Adipose tissue (tissue), 3 donors: ENCODE measurements around the gene GRAMD4. TPM values are rescaled to one million over a fixed set of nuclear protein-coding genes. Genes with fewer than 3 reads are reported as not detected.

Source experiments
- H3K27ac ChIP-seq: one replicate; pipeline ENCODE4 v1.5.1; 2013; ENCODE audit warnings: low read depth, low read length
- WGBS, 3 donors: extraction: QIAGEN DNeasy Blood & Tissue Kit; methylation state at CpG; one replicate each; pipeline ENCODE4 v1.1.7; 2013; 5-methylcytosine and 5-hydroxymethylcytosine counted together
- polyA plus RNA-seq, 3 donors: library from polyadenylated mRNA; stranded (reverse); fragments of 200-250 nt; gene quantifications; one replicate each; pipeline ENCODE4 v1.2.3, GENCODE V29; 2013
- donor health status: healthy with polysubstance abuse.
- donor health status: Bipolar disorder and iron deficiency.
- donor health status: healthy.

The GRAMD4 gene
- polyA plus RNA-seq, 3 donors: 12.0 to 23.9 (median 12.1) TPM

- no peak overlapping the region for H3K27ac ChIP-seq
- WGBS, 3 donors: 87 to 96% (median 91%) methylated on average over 14 to 15 of the region's 15 CpGs
These were observed 67.3 kb downstream of the GRAMD4 start for GRCh38 chr22:46687460-46687859.

- no peak overlapping the region for H3K27ac ChIP-seq
- WGBS, 3 donors: 49 to 79% (median 69%) methylated on average over 11 of the region's 11 CpGs
These were observed 68.8 kb downstream of the GRAMD4 start for GRCh38 chr22:46688949-46689348.

GRCh38 chr22:46690146-46690545 is 70.0 kb downstream of the GRAMD4 start:
- no peak overlapping the region for H3K27ac ChIP-seq
- WGBS, 3 donors: 93 to 95% (median 94%) methylated on average over 20 of the region's 20 CpGs

- H3K27ac ChIP-seq: no peak overlapping the region
- WGBS, 3 donors: 86 to 94% (median 92%) methylated on average over 17 of the region's 17 CpGs
These were observed 71.4 kb downstream of the GRAMD4 start for GRCh38 chr22:46691571-46691970.

GRCh38 chr22:46693634-46694415 is 73.6 kb downstream of the GRAMD4 start:
- WGBS, 3 donors: 78 to 87% (median 80%) methylated on average over 17 of the region's 17 CpGs
- H3K27ac ChIP-seq: no peak overlapping the region

- no peak overlapping the region for H3K27ac ChIP-seq
- WGBS, 3 donors: 92 to 94% (median 93%) methylated on average over 13 to 15 of the region's 15 CpGs
These were observed 74.4 kb downstream of the GRAMD4 start for GRCh38 chr22:46694416-46695170.

- no peak overlapping the region for H3K27ac ChIP-seq
- 84 to 88% (median 86%) methylated on average over 25 of the region's 25 CpGs for WGBS, 3 donors
These were observed 75.4 kb downstream of the GRAMD4 start for GRCh38 chr22:46695346-46696228.

GRCh38 chr22:46696229-46696518 is 76.0 kb downstream of the GRAMD4 start:
- no peak overlapping the region for H3K27ac ChIP-seq
- WGBS, 3 donors: 84 to 86% (median 85%) methylated on average over 11 of the region's 11 CpGs

GRCh38 chr22:46696614-46697013 is 76.4 kb downstream of the GRAMD4 start:
- WGBS, 3 donors: 86 to 93% (median 92%) methylated on average over 10 of the region's 10 CpGs
- no peak overlapping the region for H3K27ac ChIP-seq

- WGBS, 3 donors: 92 to 93% (median 93%) methylated on average over 24 of the region's 24 CpGs
- H3K27ac ChIP-seq: no peak overlapping the region
These were observed 77.8 kb downstream of the GRAMD4 start for GRCh38 chr22:46697811-46698515.

- 95% methylated on average over 17 of the region's 17 CpGs for WGBS, 3 donors
- no peak overlapping the region for H3K27ac ChIP-seq
These were observed 78.9 kb downstream of the GRAMD4 start for GRCh38 chr22:46699091-46699490.

- 92 to 95% (median 92%) methylated on average over 33 of the region's 33 CpGs for WGBS, 3 donors
- no peak overlapping the region for H3K27ac ChIP-seq
These were observed 81.1 kb downstream of the GRAMD4 start for GRCh38 chr22:46701262-46701661.

- 93 to 96% (median 96%) methylated on average over 25 to 26 of the region's 26 CpGs for WGBS, 3 donors
These were observed 83.2 kb downstream of the GRAMD4 start for GRCh38 chr22:46703171-46703995.

GRCh38 chr22:46703996-46704370 is 83.8 kb downstream of the GRAMD4 start:
- no peak overlapping the region for H3K27ac ChIP-seq
- WGBS, 3 donors: 85 to 97% (median 96%) methylated on average over 6 of the region's 6 CpGs

More at GRCh38 chr22:46703171-46703995, 83.2 kb downstream of the GRAMD4 start:
- H3K27ac ChIP-seq: no peak overlapping the region

- H3K27ac ChIP-seq: no peak overlapping the region
- 85 to 93% (median 86%) methylated on average over 12 of the region's 12 CpGs for WGBS, 3 donors
These were observed 85.9 kb downstream of the GRAMD4 start for GRCh38 chr22:46706060-46706459.

- WGBS, 3 donors: 87 to 94% (median 92%) methylated on average over 12 to 13 of the region's 13 CpGs
- H3K27ac ChIP-seq: no peak overlapping the region
These were observed 87.1 kb downstream of the GRAMD4 start for GRCh38 chr22:46707305-46707704.

GRCh38 chr22:46707827-46708570 is 87.8 kb downstream of the GRAMD4 start:
- 58 to 95% (median 87%) methylated on average over 32 of the region's 32 CpGs for WGBS, 3 donors

More at GRCh38 chr22:46707827-46708570, 87.8 kb downstream of the GRAMD4 start:
- no peak overlapping the region for H3K27ac ChIP-seq
